ENCODE data around the gene CNNM4.

CNNM4 gene

DNA sequence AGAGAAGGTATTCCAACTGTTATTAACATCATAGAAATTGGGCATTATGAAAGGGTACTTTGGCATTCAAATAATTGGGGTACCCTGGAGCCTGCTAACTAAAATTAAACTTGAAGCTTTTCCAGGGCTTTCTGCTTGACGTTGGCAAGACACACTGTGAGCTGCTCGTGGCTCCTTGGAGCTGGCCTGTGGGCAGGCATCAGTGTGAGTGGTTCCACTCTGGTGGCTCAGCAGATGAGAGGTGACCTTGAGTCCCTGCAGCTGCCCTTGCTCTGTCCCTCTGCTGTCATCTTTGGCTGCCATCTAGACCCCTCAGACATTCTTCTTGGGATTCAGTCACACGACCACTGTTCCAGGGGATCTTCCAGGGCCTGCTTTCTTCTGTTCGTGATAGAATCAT is 62.1 kb downstream of the CNNM4 start:
- Mint-ChIP-seq H3K36me3 (ENCODE audit: low read depth) (peaks cover 22% of the 10 kb centered on the region), H3K4me3 (no peak overlapping the region), H3K27ac (no peak overlapping the region), H3K9me3 (no peaks in the 10 kb centered on the region), H3K4me1 (ENCODE audit: low read depth) (peaks cover 33% of the 10 kb centered on the region), H3K27me3 (ENCODE audit: low read depth) (no peaks in the 10 kb centered on the region)

DNA sequence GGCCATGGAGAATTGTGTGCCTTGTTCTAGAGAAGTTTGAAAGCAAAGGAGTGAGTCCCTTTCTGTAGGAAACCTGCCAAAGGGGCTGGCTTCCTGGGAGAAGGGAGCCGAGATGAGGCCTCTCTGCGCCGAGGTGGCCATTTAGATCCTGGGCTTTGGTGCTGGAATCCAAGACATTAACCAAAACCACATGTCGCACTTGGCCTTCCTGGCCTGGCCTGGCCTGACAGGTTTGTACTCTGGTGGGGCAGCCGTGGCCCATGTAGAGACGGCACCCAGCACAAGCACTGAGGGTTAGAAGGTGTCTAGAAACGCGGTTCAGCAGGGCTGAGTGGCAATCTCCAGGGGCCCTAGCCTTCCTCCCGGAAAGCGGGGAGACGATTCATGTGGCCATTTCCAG is 62.5 kb downstream of the CNNM4 start:
- Mint-ChIP-seq H3K27me3 (ENCODE audit: low read depth) (no peaks in the 10 kb centered on the region), H3K9me3 (no peaks in the 10 kb centered on the region), H3K27ac (no peak overlapping the region), H3K4me3 (no peak overlapping the region), H3K36me3 (ENCODE audit: low read depth) (peaks cover 20% of the 10 kb centered on the region), H3K4me1 (ENCODE audit: low read depth) (peaks cover 29% of the 10 kb centered on the region)

DNA sequence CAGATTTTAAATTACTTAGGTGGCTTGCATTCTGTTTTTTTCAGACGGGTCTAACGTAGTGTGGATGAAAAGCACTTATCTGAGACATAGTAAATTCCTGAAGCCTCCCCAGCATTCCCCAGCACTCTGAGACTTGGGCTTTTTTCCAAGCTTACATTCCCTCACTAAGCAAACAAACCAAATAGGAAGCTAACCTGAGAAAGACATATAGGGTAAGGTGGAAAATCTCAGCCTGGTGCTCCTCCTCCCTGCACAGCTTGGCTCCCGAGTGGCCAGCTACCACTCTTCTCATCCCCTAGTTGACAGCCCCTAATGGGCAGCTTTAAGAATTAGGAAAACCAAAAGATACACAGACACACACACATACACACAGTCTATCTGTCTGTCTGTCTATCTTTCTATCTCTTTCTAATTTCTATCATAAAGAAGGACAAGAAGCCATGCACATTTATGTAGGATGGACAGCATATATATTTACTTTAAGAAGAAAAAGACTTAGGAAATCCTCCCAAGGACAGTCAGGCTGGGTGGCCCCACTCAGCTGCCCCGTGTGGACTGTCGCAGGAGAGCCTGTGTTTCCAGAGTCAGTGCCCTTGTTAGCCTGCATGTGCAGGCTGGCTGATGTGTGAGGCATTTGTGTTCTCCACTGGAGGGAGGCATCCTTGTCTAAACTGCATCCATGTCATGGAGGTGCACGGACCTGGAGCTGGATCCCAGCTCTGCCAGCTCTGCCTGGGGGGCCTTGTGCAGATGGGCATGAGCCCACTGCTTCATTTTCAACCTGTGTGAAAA is 63.6 kb downstream of the CNNM4 start:
- Mint-ChIP-seq H3K36me3 (ENCODE audit: low read depth) (peaks cover 22% of the 10 kb centered on the region), H3K4me3 (no peak overlapping the region), H3K27me3 (ENCODE audit: low read depth) (no peaks in the 10 kb centered on the region), H3K9me3 (no peaks in the 10 kb centered on the region), H3K27ac (no peak overlapping the region), H3K4me1 (ENCODE audit: low read depth) (peaks cover 19% of the 10 kb centered on the region)

DNA sequence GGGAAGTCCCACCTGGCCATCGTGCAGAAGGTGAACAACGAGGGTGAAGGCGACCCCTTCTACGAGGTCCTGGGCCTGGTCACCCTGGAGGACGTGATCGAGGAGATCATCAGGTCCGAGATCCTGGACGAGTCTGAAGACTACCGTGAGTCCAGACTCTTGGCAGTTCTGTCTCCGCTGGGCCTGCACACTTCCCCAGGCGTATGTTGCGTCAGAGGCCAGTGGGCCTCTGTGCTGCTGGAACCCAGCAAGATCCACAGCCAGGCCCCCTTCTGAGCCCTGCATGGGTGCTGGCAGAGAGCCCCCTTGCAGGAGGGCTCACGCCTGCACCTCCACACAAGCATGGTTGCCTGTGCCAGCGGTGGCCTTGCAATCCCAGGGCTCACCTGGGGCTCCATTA is 64.4 kb downstream of the CNNM4 start:
- no peak overlapping the region for H3K4me3 Mint-ChIP-seq
- peaks cover 20% of the 10 kb centered on the region for H3K36me3 Mint-ChIP-seq (ENCODE audit: low read depth)
- peaks cover 12% of the 10 kb centered on the region for H3K4me1 Mint-ChIP-seq (ENCODE audit: low read depth)
- H3K9me3 Mint-ChIP-seq = no peaks in the 10 kb centered on the region
- no peaks in the 10 kb centered on the region for H3K27me3 Mint-ChIP-seq (ENCODE audit: low read depth)
- H3K27ac Mint-ChIP-seq = no peak overlapping the region

DNA sequence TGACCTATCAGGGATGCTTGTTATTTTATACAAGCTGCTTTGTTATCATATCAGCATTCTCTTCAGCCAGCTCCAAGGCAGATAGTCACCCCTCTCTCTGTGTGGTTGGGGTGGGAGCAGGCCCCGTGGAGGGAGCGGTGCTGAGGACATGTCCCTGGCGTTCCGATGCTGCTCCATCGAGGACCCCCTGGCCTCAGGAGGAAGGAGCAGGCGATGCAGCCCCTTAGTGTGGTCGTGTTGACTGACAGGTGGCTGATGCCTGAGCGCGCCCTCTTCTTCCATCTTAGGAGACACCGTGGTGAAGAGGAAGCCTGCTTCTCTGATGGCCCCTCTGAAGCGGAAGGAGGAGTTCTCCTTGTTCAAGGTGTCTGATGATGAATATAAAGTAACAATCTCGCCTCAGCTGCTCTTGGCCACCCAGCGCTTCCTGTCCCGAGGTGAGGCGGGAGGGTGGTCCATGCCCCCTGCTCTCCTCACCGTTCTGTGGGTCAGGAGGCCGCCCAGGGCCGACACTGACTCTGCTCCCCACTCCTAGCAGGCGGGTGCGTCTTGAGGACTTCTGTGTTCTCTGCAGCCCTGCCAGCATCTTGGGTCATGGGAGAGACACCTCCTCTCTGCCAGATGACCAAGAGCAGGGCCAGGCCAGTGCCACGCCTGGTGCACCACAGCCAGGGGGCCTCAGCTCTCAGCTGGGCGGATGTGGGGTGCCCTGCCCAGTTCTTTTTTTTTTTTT is 66.0 kb downstream of the CNNM4 start:
- Mint-ChIP-seq H3K9me3 (no peaks in the 10 kb centered on the region), H3K4me3 (no peak overlapping the region), H3K27ac (no peak overlapping the region), H3K36me3 (ENCODE audit: low read depth) (peaks cover 23% of the 10 kb centered on the region), H3K4me1 (ENCODE audit: low read depth) (no peaks in the 10 kb centered on the region), H3K27me3 (ENCODE audit: low read depth) (no peaks in the 10 kb centered on the region)

DNA sequence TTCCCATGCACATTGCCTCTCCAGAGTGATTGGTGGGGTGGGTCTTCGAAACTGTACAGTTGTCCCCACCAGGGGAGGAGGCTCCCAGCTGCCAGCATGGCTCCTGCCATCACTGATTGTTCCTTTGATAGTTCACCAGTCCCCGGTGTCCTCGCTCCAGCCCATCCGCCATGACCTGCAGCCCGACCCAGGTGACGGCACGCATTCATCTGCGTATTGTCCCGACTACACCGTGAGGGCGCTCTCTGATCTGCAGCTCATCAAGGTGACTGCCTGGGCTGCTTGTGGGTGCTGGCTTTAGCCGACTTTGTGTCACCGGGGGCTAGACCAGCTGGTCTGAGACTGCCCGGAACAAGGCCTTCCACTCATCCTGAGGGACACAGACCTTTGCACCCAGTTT is 67.7 kb downstream of the CNNM4 start:
- peaks cover 30% of the 10 kb centered on the region for H3K36me3 Mint-ChIP-seq (ENCODE audit: low read depth)
- no peak overlapping the region for H3K27ac Mint-ChIP-seq
- no peaks in the 10 kb centered on the region for H3K4me1 Mint-ChIP-seq (ENCODE audit: low read depth)
- no peaks in the 10 kb centered on the region for H3K27me3 Mint-ChIP-seq (ENCODE audit: low read depth)
- H3K9me3 Mint-ChIP-seq = no peaks in the 10 kb centered on the region
- no peak overlapping the region for H3K4me3 Mint-ChIP-seq

DNA sequence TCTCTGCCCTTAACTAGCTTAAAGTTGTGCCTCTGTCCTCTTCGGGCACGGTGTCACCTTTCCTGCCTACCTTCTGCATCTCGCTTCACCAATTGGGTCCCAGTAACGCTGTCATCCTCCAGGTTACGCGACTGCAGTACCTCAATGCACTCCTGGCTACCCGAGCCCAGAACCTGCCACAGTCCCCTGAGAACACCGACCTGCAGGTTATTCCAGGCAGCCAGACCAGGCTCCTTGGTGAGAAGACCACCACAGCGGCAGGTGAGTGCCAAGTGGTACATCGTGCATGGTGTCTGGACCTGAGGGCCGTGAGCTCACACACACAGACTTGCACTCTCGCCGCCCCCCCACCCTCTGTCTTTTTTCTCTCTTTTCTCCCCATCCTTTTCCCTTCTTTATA is 68.2 kb downstream of the CNNM4 start:
- H3K27me3 Mint-ChIP-seq (ENCODE audit: low read depth) = no peaks in the 10 kb centered on the region
- no peak overlapping the region for H3K4me3 Mint-ChIP-seq
- H3K36me3 Mint-ChIP-seq (ENCODE audit: low read depth) = peaks cover 30% of the 10 kb centered on the region
- H3K9me3 Mint-ChIP-seq = no peaks in the 10 kb centered on the region
- no peak overlapping the region for H3K27ac Mint-ChIP-seq
- H3K4me1 Mint-ChIP-seq (ENCODE audit: low read depth) = no peaks in the 10 kb centered on the region

DNA sequence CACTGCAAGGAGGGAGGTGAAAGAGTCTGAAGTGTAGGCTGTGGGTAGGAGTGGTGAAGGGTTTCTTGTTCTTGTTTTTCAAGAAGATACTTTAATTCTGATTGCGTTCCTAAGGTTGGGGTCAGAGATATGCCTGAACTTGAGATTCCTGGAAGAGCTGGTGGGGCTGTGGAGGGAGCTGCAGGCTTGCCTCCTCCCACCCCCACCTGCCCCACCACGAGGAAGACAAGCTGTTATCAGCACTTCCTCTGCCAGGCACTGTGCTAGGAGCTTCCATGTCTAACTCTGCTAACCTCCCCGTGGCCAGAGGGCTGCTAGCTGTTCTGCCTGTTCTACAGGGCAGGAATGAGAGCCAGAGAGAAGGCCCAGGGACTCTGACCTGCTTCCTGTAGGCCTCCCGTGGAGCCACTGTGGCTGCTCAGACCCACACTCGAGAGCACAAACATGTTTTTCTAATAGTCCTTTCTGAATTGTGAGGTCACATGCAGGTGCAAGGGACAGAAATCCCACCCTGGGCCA is 69.4 kb downstream of the CNNM4 start:
- peaks cover 31% of the 10 kb centered on the region for H3K36me3 Mint-ChIP-seq (ENCODE audit: low read depth)
- H3K27ac Mint-ChIP-seq = peak overlapping the region; percentile 23
- H3K9me3 Mint-ChIP-seq = no peaks in the 10 kb centered on the region
- H3K4me1 Mint-ChIP-seq (ENCODE audit: low read depth) = no peaks in the 10 kb centered on the region
- H3K4me3 Mint-ChIP-seq = no peak overlapping the region
- no peaks in the 10 kb centered on the region for H3K27me3 Mint-ChIP-seq (ENCODE audit: low read depth)

DNA sequence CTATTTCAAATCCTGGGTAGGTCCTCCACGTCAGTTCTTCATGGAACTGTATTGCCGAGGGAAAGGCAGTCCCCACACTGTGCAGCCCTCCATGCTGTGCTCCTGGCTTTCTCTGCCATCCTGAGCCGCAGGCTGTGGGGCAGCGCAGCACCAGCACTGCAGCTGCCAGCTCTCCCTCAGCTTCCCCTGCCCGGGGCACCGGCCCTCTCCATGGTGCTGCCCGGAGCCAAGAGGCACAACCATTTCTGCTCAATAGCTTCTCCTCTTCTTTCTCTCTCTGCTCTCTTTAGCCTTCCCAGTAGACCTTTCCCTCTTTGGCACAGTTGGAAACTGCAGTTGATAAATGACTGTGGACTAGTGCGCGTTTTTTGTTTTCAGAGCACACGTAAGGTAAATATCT is 71.0 kb downstream of the CNNM4 start:
- no peaks in the 10 kb centered on the region for H3K4me1 Mint-ChIP-seq (ENCODE audit: low read depth)
- no peak overlapping the region for H3K4me3 Mint-ChIP-seq

DNA sequence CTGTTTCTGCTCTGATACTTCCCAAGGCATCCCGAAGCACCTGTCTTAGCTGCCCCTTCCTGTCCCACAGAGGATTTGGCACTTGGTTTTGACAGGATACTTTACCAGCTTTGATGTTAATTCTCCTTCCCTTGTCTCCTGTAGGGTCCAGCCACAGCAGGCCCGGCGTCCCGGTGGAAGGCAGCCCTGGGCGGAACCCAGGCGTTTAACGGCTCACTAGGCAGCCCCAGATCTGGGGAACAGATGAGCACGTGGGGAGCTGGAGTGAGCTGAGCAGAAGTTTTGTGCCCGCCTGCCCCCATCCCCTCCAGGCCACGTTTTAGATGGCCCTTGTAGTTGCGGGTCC is 71.7 kb downstream of the CNNM4 start:
- Mint-ChIP-seq H3K4me1 (ENCODE audit: low read depth) (no peaks in the 10 kb centered on the region), H3K9me3 (no peaks in the 10 kb centered on the region), H3K36me3 (ENCODE audit: low read depth) (peaks cover 31% of the 10 kb centered on the region), H3K27ac (no peak overlapping the region), H3K4me3 (no peak overlapping the region), H3K27me3 (ENCODE audit: low read depth) (no peaks in the 10 kb centered on the region)

More for the DNA sequence above, 71.0 kb downstream of the CNNM4 start:
- no peaks in the 10 kb centered on the region for H3K9me3 Mint-ChIP-seq
- no peak overlapping the region for H3K27ac Mint-ChIP-seq
- H3K36me3 Mint-ChIP-seq (ENCODE audit: low read depth) = peaks cover 30% of the 10 kb centered on the region
- no peaks in the 10 kb centered on the region for H3K27me3 Mint-ChIP-seq (ENCODE audit: low read depth)

DNA sequence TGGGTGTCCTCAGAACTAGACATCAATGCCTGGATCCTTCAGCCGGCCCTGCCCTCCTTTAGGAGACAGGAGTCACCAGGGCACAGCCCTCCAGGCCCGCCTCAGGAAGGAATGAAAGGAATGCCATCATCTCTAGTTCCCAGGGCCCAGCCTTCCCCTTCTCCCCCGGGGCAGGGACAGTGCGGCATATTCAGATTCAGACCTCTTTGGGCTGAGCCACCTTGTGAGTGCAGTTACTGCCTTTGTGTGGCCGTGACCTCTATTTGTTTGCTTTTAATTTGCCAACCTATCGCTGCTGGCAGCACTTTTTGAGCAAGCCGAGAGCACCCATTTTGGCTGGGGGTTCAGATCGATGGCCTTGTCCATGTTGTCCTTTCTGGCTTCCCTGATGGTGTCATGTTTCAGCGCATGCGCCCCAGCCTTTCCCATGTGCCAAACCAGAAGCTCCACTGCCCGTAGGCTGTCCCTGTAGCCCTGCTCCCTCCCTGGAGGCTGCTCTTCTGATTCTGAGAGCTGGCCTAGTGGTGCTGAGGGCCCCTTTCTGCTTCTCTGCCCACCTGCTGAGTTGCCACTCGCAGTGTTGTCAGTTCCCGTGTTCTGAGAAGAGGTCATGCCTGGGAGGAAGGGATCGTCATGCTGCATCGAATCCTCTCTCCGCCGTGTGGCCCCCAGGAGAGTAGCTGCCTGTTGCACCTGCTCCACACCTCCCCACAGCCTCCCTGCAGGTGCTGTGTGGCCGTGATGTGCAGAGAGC is 72.2 kb downstream of the CNNM4 start:
- Mint-ChIP-seq H3K9me3 (no peaks in the 10 kb centered on the region), H3K4me3 (no peak overlapping the region), H3K27ac (no peak overlapping the region), H3K27me3 (ENCODE audit: low read depth) (no peaks in the 10 kb centered on the region), H3K4me1 (ENCODE audit: low read depth) (no peaks in the 10 kb centered on the region), H3K36me3 (ENCODE audit: low read depth) (peaks cover 31% of the 10 kb centered on the region)

DNA sequence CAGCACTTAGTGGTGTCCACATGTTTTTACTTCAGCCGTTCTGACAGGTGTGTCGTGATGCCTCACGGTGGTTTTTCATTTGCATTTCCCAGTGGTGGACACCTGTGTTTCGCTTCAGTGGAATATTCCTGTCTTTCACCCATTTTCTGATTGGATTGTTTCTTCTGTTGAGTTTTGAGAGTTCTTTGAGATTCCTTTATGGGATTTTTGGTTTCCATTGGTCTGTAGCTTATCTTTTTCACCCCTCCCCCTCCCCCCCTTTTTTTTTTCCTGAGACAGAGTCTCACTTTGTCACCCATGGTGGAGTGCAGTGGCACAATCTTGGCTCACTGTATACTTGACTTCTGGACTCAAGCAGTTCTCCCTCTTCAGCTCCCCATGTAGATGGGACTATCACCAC is 75.1 kb downstream of the CNNM4 start:
- Mint-ChIP-seq H3K4me3 (no peak overlapping the region), H3K27ac (no peak overlapping the region), H3K4me1 (ENCODE audit: low read depth) (peaks cover 6% of the 10 kb centered on the region), H3K36me3 (ENCODE audit: low read depth) (peaks cover 22% of the 10 kb centered on the region), H3K27me3 (ENCODE audit: low read depth) (no peaks in the 10 kb centered on the region), H3K9me3 (no peaks in the 10 kb centered on the region)

DNA sequence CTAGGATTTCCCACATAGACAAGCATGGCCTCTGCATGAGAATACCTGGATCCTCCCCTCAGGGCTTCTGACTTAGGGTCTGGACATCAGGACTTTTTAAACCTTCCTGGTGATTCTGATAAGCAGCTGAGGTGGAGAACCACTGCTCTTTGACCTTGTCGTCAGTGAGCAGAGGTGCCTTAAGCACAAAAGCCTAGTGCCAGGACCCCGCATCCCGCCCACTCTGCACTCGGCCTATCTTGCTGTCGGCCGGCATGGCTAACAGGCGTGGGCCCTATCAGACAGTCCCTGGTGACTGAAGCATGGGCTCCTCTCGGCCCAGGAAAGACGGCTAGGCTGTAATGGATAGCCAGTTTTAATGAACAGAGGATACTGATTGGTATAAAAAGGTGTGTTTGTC is 76.9 kb downstream of the CNNM4 start:
- no peak overlapping the region for H3K27ac Mint-ChIP-seq
- peaks cover 6% of the 10 kb centered on the region for H3K4me1 Mint-ChIP-seq (ENCODE audit: low read depth)
- H3K4me3 Mint-ChIP-seq = no peak overlapping the region
- no peaks in the 10 kb centered on the region for H3K9me3 Mint-ChIP-seq
- peaks cover 20% of the 10 kb centered on the region for H3K36me3 Mint-ChIP-seq (ENCODE audit: low read depth)
- H3K27me3 Mint-ChIP-seq (ENCODE audit: low read depth) = no peaks in the 10 kb centered on the region

DNA sequence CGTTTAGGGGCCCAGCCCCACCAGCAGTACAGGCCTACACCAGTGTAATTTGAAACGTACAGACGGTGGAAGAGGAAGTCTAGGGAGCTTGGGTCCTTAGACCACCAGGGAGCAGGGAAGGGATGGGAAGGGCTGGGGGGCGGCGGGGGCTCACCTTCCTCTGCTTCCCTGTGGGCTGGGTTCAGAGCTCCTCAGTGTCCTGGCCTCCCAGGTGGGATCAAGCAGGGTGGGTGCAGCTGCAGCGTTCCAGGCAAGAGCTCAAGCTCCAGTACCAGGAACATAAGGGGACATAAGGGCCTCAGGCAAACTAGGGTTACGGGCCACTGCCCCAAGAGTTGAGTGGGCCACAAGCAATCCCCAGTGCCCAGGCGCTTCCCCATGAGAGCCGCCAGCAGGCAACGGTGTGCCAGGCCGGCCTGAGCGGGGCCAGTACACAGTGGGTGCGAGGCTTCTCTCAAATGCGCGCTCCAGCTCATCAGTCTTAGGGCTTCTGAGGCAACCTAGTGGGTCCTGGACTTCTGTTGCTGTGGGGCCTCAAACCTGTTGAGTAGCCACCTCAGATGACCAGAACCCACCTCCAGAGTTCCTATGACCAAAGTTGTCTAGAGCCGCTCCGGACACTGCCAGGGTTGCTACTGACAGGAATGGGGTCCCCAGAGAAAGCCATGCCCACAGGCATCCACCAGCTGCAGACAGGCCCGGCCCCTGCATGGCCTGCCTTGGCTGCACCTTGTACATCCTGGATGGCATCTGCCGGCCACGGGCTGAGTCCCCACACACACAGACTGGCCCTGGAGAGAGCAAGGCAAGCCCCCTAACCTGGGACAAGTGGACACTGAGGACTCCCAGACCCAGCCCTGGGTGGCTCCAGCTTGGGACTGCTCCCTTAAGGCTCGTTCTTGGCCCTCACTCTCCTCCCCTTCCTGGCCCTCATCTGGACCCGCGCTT is 77.9 kb downstream of the CNNM4 start:
- peak overlapping the region; percentile 25 for H3K4me3 Mint-ChIP-seq
- H3K27me3 Mint-ChIP-seq (ENCODE audit: low read depth) = no peaks in the 10 kb centered on the region
- peaks cover 10% of the 10 kb centered on the region for H3K4me1 Mint-ChIP-seq (ENCODE audit: low read depth)
- H3K27ac Mint-ChIP-seq = peak overlapping the region; percentile 36
- H3K36me3 Mint-ChIP-seq (ENCODE audit: low read depth) = peaks cover 18% of the 10 kb centered on the region
- no peaks in the 10 kb centered on the region for H3K9me3 Mint-ChIP-seq

All from T-helper 1 cell treated with Interleukin-12 subunit alpha and Interleukin-12 subunit beta and Interleukin-4 antibody, amounts not matched to agents 30 μg/mL and 1 μg/mL, for 36 hours (primary cell).